Activated T-cell treated with anti-CD3 and anti-CD28 coated beads for 1 hour (primary cell): ENCODE measurements around the gene SLC25A41.
"Not testable (repeated sequence)": the region's sequence is repeated elsewhere in the genome, so short reads cannot be mapped to it uniquely, and the experiment has no call there.

ENCODE experiments used
- DNase-seq: peaks from one replicate; pipeline ENCODE4 v3.0.0-alpha.2; 2020; ENCODE audit warnings: low read depth

Gene SLC25A41

DNA sequence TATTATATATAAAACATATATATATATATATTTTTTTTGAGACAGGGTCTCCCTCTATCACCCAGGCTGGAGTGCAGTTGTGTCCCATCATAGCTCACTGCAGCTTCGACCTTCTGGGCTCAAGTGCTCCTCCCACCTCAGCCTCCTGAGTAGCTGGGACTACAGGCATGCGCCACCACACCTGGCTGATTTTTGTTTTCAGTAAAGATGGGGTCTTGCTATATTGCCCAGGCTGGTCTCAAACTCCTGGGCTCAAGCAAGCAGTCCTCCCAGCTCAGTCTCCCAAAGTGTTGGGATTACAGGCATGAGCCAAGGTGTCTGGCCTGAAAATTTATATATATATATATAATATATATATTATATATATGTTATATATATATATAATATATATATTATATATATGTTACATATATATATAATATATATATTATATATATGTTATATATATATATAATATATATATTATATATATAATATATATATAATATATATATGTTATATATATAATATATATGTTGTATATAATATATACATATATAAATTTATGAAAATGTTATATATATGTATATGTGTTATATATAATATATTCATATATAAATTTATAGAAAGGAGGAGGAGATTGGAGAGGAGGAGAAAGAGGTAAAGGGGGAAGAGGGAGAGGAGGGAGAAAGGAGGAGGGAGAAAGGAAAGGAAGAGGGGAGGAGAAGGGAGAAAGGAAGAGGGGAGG is 4.7 kb downstream of the SLC25A41 start:
- DNase-seq = not testable (repeated sequence)

DNA sequence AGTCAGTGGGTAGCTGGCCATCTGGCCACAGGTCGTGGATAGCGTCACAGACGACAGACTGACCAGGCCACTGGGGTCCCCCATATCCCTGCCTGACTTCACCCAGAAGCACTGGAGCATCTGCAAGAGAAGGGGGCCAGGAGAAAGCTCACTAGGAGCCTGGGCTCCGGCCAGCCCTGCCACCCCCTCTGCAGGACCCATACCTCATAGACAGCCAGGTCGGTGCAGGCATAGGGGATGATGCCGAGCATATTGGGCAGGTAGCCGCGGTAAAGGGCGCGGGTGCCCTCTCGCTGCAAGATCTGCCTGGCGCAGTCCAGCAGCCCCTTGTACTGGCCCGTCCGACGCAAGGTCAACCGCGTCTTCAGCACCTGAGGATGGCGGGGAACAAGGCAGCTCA is 6.4 kb downstream of the SLC25A41 start:
- DNase-seq = no peak

DNA sequence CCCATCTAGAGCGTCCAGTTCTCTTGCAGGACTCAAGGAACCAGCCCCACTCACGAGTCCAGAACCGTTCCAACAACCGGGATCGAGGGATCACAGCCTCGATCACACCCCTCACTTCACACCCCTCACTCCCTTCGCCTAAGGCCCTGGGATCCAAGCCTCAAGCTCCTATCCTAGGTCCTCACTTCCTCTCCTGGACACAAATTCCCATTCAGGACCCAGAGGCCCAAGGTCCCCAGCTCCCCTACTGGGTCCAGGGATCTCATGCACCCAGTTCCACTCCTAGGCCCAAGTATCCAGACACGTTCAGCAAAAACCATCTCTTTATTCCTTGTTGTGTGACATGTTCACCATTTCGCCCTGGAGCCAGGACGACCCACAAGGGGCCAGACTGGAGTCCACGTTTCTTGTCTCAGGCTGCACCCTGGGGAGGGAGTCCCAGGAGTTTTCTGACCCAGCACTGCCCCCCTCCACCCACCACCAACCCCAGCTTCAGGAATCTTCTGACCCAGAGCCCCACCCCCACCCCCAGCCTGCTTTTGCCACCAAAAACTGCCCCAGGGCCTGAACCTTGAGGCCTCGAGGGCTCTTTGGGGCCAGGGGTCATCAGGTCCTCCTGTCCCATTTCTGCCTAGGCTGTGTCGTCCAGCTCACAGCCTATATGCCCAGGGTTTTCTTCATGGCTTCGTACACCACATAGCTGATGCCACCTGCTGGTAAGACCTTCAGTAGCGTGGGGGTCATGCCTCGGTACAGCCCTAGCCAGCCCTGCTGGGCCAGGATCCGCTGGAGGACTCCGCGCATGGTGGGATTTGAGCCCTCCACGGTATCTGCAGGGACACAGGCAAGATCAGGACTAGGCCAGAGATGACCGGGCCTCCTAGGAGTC is 7.6 kb downstream of the SLC25A41 start:
- DNase-seq = no peak

DNA sequence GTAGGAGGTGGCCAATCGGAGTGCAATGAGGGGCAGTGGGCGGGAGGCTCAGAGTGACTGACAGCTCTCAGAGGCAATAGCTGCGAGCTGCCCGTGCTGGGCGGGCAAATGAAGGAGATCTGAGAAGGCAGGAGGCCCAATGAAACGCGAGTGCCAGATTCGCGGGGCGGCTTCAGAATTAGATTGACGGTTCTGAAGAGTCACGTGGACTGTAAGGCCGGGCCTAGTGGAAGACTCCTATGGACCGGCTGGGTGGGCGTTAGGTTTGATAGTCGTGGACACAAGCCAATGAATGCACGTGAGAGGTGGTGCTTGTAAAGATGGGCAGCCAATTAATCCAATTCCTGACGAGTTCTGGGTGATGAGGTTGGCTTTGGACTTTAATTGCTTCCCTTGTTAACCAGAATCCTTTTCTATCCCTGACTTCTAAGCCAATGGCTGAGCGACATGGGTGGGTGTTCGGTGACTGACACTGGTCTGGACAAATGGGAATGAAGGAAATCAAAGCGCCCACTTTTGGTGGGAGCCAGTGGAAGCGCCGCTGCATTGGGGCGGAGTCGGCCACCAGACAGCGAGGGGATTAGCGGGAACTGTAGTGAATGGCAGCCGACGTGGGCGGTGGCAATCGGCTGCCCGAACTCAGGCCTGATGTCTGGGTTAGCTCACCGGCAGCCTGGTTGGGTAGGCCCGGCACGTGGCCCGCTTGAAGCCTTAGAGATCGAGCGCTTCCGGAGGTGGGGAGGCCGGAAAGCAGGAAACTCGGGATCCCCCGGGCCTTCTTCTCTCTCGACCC is 8.4 kb downstream of the SLC25A41 start:
- peak; percentile 96 for DNase-seq

DNA sequence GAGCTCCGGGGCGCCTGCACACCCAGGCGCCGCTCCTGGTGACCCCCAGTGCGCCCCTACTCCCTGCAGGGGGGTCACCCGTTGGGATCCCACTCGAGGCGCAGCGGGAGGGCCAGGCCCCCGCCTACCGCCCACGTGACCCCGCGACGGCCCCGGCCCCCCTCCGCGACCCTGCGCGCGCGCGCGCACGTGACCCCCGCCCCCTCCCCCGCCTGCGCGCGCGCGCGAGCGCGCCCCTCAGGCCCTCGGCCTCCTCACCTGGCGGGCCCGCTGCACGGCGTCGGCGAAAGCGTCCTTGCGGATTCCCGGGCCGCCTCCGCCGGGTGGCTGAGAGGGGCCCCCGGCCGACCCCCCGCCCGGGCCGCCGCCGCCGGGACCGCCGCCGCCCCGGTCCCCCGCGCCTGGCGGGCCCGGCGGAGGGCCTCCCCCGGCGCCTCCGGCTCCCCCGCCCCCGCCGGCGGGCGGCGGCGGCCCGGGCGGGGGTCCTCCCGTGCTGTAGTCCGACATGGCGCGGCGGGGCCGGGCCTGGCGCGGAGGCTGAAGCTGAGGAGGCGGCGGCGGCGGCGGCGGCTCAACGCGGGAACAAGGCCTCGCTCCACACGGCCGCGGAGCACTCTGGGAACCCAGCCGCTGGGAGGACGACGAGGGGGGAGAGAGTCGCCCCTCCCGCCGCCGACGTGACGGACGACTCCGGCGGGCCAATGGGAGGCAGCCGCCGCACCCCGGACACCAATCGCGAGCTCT is 9.2 kb downstream of the SLC25A41 start, which contains the start of gene KHSRP:
Gene KHSRP, minus strand, starts transcription at position 617 of the 744 bp plus-strand sequence. Its CDS starts 110 bp downstream, at position 507.
- DNase-seq = no peak

DNA sequence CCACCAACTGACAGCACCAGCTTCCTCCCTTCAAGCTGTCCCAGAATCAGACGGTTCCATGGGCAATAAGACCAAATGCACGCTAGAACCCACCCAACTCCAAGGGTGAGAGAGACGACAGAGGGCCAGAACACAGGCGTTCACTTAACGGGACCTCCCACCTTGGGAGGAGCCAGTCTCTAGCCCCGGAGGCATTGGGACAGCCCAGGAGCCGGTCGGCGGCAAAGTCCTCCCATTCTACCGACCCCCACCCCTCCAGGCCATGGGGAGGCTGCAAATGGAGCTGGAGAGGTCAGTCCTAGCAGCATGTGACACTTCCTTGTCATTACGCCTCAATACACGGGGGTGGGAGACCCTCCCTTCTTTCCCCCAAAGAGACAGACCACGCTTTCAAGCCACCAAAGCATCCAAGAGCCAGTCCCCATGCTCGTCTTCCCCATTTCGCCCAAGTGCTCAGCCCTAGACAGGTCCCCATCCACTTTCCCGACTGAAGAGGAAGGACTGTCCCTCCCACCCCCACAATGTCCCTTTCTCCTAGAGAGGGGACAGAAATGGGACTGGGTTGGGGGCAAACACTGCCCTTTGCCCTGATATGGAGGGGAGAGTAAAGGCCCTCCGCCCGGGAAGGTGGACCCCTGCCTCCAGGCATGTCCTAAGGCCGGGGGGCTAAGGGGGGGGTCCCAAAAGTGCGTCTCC is 9.9 kb downstream of the SLC25A41 start:
- no peak for DNase-seq

DNA sequence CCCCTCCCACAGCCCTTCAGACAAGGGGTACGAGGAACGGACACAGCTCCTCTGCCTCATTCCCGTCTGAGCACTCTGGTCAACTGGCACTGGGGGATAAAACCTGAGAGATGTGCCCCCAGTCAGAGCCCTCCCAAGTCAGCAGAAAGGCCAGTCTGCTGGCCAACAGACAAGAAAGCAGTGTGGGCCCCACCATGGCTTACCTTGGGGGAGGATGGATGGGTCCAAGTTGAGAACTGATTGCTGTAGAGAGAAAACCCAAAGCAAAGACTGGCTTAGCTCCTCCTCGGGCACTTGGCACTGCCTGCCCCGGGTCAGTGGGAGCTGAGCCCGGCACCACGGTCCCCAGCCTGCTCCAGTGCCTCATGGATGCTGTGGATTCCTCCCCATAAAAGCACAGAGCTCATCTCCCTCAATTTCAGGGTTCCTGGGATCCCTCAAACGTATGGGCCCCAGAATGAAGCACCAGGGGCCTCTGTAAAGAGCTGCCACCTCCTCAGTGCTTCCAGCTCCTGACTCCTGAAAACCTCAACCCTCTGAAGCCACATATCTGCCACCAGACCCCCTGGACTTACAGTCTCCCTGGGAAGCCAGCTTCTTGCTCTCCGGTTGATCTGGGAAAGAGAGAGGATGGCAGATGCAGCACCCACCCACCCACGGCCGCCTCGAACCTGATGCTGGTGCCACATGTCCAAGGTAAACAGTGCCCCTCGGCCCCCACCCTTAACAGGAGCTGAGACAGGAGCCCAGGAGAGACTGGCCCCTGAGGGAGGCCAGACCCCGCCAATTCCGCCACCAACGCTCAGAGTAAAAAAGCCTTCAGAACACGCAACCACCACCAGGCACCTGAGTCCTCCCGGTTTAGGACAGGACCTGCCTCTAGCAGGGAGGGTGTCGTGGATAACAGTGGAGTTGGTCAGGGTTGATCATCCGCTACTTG is 12.2 kb downstream of the SLC25A41 start:
- no peak for DNase-seq

DNA sequence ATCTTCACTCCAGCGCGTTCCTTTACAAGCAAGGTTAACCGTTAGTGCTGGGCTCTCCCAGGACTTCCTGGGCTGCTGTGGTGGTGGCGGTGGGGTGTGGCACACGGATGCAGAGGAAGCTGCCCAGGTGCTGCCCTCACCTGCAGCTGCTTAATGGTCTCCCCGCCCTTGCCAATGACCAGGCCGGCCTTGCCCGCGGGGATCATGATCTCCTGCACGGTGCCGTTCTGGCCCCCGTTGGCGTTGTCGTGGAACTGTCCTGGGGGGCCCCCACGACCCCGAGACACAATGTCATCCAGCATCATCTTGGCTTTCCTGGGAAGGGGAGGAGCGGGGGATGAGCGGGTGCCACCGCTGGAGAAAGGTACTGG is 15.0 kb downstream of the SLC25A41 start:
- DNase-seq = no peak

DNA sequence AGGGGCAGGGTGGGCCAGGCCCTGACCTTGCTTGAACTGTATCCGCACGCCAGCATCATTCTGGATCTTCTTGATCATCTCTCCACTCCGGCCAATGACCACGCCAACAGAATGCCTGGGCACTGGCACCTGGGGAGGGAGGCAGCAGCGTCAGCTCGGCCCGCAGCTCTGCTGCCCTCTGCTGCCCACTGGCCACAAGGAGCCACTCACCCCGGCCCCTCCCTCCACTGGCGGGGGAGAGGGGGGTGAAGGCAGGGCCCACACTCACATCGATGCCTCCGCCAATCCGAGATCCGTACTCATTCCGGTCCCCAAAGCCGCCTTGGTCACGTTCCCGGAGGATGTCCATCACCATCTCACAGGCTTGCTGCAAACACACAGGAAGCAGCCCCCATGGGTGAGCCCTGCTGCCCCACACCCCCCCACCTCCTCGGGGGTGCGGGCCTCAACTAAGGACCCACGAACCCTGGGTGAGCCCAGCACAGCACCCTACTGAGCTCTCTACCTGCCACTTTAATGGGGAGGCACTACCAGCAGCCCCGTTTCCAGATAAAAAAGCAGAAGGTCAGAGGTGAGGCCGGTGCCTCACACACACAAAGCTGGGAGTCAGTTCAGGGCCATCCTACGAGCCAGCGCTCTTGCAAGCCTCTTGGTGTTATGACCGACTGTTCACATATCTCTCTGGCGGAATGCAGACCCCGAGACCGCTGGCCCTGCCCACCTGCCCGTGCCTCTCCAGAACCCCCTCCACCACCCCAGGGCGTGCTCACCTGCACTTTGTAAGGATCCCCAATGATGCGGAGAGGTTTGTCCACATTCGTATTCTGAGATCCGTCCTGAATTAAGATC is 15.6 kb downstream of the SLC25A41 start:
- DNase-seq = no peak

DNA sequence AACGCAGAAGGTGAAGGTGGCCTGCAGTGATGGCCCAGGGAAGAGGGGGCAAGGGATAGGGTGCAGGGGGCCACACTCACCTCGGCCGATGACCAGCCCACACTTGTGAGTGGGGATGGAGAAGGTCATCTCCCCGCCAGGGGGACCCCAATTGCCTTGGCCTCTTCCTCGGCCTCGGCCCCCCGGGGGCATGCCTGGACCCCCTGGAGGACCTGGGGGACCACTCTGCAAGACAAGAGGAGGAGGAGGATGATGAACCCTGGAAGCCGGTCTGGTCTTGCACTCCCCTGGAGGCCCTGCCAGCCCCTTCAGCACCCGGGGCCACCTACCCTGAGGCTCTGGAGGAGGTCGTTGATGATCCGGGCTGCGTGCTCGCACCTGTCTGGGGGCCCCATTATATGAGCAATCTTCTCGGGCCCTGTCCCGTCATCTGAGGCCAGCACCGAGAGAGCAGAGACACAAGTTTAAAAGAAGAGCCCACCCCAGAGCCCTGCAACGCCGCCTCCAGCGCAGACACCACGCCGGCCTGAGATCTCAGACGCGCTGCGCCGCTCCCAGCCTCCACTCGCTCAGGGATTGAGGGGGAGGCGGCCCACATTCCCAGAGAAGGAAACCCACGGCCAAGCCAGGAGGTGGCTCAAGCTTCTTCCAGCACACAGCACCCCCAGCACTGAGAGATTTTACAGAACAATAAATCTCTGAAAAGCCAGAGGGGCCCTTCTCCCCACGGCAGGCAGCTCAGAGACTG is 16.7 kb downstream of the SLC25A41 start:
- DNase-seq = no peak

DNA sequence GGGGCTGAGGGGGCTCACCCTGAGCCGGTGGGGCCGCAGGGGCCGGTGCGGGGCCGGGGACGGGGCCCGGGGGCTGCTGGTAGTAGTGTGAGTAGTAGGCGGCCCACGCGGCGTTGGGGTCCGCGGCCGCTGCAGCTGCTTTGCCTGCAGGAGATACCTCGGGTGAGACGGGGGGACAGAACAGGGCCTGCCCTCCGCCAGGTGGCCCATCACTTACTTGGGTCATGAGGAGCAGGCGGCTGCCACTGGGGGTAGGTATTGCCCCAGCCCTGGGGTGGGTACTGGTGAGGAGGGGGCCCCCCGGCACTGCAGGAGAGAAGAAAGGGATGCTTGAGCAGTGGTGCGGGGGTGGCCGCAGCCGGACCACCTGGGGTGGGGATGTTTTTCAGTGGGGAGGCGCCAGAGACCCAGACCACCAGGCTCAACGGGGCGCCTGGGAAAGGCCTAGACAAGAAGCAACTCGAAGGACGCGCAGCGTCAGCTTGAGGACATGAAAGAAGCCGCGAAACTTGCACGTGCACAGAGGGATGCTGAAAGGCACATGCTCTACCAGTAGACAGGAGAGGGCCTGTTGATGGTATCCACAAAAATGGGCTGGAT is 17.9 kb downstream of the SLC25A41 start:
- no peak for DNase-seq

DNA sequence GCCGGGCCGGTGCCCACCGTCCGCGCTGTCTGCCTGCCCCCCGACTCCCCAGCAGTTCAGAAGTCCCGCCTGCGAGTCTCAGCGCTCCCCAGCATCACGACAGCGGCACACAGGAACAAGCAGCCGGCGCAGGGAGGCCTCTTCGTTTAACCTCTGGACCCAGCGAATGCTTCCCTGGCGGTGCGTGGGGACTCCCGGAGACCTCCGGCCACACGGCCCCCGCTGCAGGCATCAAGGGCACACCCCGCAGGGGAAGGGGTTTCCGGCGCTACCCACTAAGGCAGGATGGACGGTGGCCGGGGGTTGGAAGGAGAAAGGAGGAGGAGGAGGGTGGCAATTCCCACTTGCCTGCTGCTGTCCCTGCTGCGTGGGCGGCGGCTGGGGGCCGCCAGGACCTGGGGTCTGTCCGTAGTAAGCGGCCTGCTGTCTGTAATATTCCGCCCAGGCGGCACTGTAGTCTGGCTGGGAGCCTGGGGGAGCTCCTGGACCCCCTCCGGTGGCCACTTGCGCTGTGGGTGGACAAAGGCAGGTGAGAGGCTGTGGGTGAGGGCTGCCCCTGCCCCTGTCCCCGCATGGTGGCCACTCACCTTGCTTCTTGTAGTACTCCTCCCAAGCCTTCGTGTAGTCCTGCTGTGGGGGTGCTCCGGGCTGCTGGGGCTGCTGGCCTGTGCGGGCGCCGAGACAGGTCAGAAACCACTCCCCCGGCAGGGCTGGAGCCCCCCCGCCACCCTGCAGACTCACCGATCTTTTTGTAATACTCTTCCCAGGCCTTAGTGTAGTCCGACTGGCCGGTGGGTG is 18.6 kb downstream of the SLC25A41 start:
- DNase-seq = no peak

DNA sequence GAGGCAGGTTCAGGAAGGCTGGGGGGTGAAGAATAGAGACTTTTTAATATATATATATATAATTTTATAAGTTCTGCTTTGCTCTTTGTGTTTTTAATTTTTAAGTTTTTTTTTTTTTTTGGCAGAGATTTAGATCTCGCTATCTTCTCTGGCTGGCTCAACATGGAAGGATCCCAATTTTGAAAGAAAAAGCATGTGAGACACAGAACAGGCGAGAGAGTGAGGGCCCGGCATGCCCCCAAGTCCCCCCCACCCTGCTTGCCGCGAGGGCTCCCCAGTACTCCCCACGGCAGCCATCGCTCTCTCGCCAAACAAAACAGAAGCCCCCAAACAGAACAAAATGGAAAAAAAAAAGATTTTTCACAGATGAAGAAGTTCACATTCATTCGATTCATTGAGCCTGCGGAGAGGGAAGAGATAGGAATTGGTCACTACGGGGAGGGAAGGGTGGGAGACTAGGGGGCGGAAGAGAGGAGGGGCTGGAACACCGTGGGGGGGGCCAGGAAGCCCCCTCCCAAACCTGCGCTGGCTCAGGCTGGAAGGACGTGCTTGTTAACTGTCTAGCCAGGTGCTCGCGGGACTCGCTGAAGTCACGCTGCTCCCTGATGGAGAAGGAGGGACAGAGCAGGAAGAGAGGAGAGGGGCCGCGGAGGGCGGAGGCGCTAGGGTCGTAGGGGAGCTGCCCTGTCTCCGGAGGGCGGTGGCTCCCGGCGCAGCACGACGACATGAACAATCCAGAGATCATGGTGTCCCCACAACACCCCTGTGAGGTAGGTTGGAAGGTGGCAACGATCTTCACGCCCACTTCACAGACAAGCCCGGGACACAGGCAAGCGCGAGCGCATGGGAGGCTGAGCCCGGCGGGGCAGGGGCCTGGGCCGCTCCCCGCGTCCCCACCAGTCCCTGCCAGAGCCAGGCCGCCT is 19.6 kb downstream of the SLC25A41 start:
- no peak for DNase-seq

DNA sequence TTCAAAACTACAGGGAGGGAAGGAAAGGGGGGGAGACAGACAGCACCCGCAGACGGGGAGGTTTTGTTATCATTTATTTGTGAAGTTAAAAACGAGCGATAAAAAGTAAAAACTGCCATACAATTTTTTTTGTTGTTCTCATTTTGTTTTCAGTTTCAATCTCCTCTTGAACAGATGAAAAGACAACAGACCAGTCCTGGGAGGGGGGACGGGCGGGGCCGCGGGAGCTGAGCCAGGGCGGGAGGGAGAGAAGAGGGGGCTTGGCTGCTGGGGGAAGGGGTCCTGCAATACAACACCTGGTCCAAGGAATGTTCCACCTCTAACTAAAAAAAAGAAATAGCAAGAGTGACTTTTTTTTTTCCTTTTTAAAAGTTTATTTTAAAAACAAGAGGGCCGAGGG is 20.3 kb downstream of the SLC25A41 start:
- DNase-seq = no peak

DNA sequence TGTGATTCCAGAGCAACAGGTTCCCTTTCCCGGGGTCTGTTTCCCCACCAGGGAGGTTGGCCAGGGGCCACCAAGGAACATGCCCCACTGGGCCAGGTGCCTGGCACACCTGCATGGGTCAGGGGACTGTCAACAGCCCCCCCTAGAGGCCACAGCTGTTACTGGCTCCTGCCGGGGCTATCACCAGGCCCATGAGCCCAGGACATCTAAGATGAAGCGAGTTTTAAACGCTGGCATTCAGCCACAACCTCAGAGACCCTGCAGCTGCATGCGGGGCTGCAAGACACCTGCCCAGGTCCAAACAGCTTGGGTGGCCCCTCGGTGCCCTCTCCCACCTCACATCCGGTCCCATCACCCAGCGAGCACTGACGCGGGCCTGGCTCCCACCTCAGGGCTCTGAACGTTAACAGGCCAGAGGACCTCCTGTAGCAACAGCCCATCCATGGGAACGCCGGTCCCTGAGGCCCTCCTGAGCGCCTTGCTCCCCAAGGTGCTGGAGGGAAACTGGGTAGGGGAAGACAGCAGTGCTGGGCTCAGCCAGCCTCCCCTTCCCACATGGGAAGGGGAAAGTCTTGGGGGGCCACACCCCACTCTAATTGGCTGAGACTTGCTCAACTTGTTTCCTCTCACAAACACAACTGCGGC is 21.0 kb downstream of the SLC25A41 start:
- DNase-seq = peak; percentile 35
